NCI-H2227 (cell line): ENCODE results near the gene PLK4.
"Not testable (repeated sequence)": the region's sequence is repeated elsewhere in the genome, so short reads cannot be mapped to it uniquely, and the experiment has no call there.

Source experiments
- DNase-seq: peaks from one replicate; lab custom pipeline; 2025; ENCODE audit not compliant: unreplicated experiment; lab: John Stamatoyannopoulos, UW

The PLK4 gene

DNA sequence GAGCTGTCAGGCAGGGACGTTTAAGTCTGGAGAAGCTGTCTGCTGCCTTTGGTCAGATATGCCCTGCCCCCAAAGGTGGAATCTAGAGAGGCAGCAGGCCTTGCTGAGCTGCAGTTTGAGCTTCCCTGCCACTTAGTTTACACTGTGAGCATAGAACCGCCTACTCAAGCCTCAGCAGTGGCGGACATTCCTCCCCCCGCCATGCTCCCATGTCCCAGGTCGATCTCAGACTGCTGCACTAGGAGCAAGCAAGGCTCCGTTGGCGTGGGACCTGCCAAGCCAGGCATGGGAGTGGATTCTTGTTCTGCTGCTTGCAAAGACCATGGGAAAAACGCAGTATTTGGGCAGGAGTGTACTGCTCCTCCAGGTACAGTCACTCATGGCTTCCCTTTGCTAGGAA, 24.3 kb downstream of the PLK4 start:
- DNase-seq, result no peak

DNA sequence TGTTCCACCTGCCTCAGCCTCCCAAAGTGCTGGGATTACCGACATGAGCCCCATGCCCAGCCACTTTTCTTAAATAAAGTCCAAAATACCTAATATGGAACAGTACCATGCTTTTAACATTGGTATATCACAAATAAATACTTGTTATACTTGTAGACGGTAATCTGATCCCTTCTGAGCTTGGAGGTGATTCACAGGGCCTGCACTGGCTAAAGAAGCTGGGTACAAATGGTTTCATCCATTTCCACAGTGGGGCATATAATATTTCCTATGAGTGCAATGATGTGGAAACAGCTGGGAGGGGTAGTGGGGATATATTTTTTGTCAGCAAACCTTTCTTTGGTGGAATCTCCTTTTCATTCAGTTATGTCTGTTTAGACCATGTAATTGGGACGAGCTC, 35.8 kb downstream of the PLK4 start:
- no peak for DNase-seq

DNA sequence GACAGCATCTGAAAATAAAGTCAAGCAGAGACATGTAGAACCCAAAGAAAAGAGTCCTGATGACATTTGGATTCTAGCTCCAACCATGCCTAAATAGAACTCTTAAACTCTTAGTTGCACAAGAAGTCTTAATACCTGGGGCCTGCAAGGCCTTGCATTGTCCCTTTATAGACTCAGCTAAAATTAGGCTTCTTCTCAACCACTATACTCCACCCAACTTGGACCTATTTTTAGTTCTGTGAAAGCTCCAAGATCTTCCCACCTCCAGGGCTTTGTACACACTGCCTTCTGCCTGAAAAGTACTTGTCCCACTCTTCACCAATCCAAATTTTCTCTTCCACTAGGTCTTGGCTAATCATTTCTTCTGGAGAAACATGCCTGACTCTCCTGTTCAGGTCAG, 36.5 kb downstream of the PLK4 start:
- no peak for DNase-seq

DNA sequence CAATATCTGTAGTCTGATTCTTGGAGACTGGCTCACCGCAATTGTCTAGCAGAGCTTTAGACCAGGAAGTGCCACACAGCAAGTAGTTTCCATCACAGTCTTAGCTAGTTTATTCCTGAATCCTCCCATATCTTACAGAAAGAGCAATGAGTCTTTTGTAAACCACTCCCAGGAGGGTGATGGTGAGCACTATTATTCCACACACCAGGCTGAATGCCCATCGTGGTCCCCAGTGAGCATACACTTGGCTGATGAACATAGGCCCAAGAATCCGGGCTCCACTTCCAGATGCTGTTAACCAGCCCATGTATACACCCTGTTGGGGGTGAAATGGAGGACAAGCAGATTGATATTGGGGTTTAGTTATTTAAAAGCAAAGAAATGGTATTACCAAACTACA, 39.8 kb downstream of the PLK4 start:
- DNase-seq, result no peak

- DNase-seq, result no peak
Measured at GRCh38 chr4:127922226-127922625, 41.5 kb downstream of the PLK4 start.

DNA sequence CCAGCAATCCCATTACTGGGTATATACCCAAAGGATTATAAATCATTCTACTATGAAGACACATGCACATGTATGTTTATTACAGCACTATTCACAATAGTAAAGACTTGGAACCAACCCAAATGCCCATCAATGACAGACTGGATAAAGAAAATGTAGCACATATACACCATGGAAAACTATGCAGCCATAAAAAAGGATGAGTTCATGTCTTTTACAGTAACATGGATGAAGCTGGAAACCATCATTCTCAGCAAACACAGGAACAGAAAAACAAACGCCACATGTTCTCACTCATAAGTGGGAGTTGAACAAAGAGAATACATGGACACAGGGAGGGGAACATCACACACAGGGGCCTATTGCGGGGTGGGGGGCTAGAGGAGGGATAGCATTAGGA, 45.0 kb downstream of the PLK4 start:
- not testable (repeated sequence) for DNase-seq

GRCh38 chr4:127930175-127930574, 49.5 kb downstream of the PLK4 start:
- no peak for DNase-seq

GRCh38 chr4:127931836-127932235, 51.1 kb downstream of the PLK4 start:
- not testable (repeated sequence) for DNase-seq

- DNase-seq, result no peak
Measured at GRCh38 chr4:127936974-127937373, 56.3 kb downstream of the PLK4 start.
